ELF-1 (cell line): Measurements from ENCODE around the gene SPRED1.
"Not testable (repeated sequence)": the region's sequence is repeated elsewhere in the genome, so short reads cannot be mapped to it uniquely, and the experiment has no call there.

Experiments
- DNase-seq: peaks from one replicate; pipeline ENCODE4 v3.0.0-alpha.2; 2016; ENCODE audit warnings: low read depth, low spot score

SPRED1 gene

GRCh38 chr15:38231436-38231835, 21.2 kb upstream of the SPRED1 start:
- no peak for DNase-seq

GRCh38 chr15:38237021-38237420, 15.6 kb upstream of the SPRED1 start:
- DNase-seq, result not testable (repeated sequence)

- DNase-seq, result no peak
These were observed 14.3 kb upstream of the SPRED1 start for GRCh38 chr15:38238311-38238710.

GRCh38 chr15:38242055-38242454, 10.6 kb upstream of the SPRED1 start:
- DNase-seq, result no peak

GRCh38 chr15:38243278-38244055, 9.2 kb upstream of the SPRED1 start:
- DNase-seq, result no peak

GRCh38 chr15:38247336-38247735, 5.3 kb upstream of the SPRED1 start:
- no peak for DNase-seq

- no peak for DNase-seq
These were observed 730 bp downstream of the SPRED1 start for GRCh38 chr15:38253351-38253781.

GRCh38 chr15:38254051-38254883, 1.6 kb downstream of the SPRED1 start:
- DNase-seq, result peak; percentile 19

- DNase-seq, result no peak
These were observed 3.1 kb downstream of the SPRED1 start for GRCh38 chr15:38255690-38256089.

- no peak for DNase-seq
These were observed 5.0 kb downstream of the SPRED1 start for GRCh38 chr15:38257676-38258075.

- no peak for DNase-seq
These were observed 6.5 kb downstream of the SPRED1 start for GRCh38 chr15:38259134-38259533.

GRCh38 chr15:38260077-38260476, 7.4 kb downstream of the SPRED1 start:
- DNase-seq, result peak; percentile 41

- no peak for DNase-seq
These were observed 10.6 kb downstream of the SPRED1 start for GRCh38 chr15:38263251-38263650.

GRCh38 chr15:38263996-38264395, 11.4 kb downstream of the SPRED1 start:
- no peak for DNase-seq

GRCh38 chr15:38266247-38266986, 13.8 kb downstream of the SPRED1 start:
- no peak for DNase-seq

GRCh38 chr15:38267421-38268022, 14.9 kb downstream of the SPRED1 start:
- DNase-seq, result no peak

- no peak for DNase-seq
These were observed 18.5 kb downstream of the SPRED1 start for GRCh38 chr15:38271144-38271543.

GRCh38 chr15:38271895-38272294, 19.3 kb downstream of the SPRED1 start:
- no peak for DNase-seq

- not testable (repeated sequence) for DNase-seq
These were observed 19.8 kb downstream of the SPRED1 start for GRCh38 chr15:38272431-38272830.

- no peak for DNase-seq
These were observed 21.5 kb downstream of the SPRED1 start for GRCh38 chr15:38274135-38274534.

GRCh38 chr15:38275959-38276358, 23.3 kb downstream of the SPRED1 start:
- DNase-seq, result no peak

GRCh38 chr15:38277281-38277680, 24.6 kb downstream of the SPRED1 start:
- not testable (repeated sequence) for DNase-seq
